K562 (cell line): ENCODE results near the gene TM4SF18. TPM values are rescaled to one million over a fixed set of nuclear protein-coding genes. Genes with fewer than 3 reads are reported as not detected.

Experiments
- ATAC-seq: fragments of 200-7000 bp; cut with Tn5 transposase; 3 replicates; pipeline ENCODE4 v1.9.1; 2020; ENCODE audit warnings: moderate library complexity
- BruUV-seq: library from RNA; stranded (reverse); fragments of 400-500 nt; replicated peaks from 2 replicates; lab custom pipeline; 2021; lab: Mats Ljungman, UMichigan
- CTCF ChIA-PET: fragments of 300-600 bp; formaldehyde crosslinking; extraction: SDS; loops from one replicate; lab custom pipeline; 2021; ENCODE audit warnings: low intra/inter-chr PET ratio; lab: Yijun Ruan, JAX
- POLR2A ChIA-PET: fragments of 300-600, 350-650 bp; sonication (Branson Sonifier 250); formaldehyde crosslinking; extraction: SDS; loops from one replicate; lab custom pipeline; 2021; ENCODE audit warnings: antibody characterized with exemption, inconsistent platforms; lab: Yijun Ruan, JAX
- DNase-seq, 4 experiments: peaks; one replicate each; pipeline versions ENCODE4 v3.0.0 to v3.0.0-alpha.2; 2011 to 2018; ENCODE audit warnings: low spot score in 3 of 4, mixed read lengths in 3 of 4; ENCODE audit errors: extremely low read depth in 1 of 4
- FAIRE-seq: peaks from 2 replicates; lab custom pipeline; 2011; peaks lifted over from hg19 to GRCh38; lab: Jason Lieb, UNC
- H2AFZ ChIP-seq: 2 replicates; pipeline ENCODE4 v1.6.0; 2011; ENCODE audit warnings: low read depth, low read length, control low read depth, inconsistent platforms
- H3K27ac ChIP-seq: fragments of 200-600 bp; 3 replicates; pipeline ENCODE4 v1.8.0; 2011; ENCODE audit warnings: low read depth, mild to moderate bottlenecking, control low read depth, inconsistent platforms, low read length, moderate library complexity, mixed read lengths; ENCODE audit errors: extremely low read depth
- H3K27me3 ChIP-seq, 2 experiments: fragments of 300-600 bp in 1 of 2; 2 replicates in 1 of 2; 3 replicates in 1 of 2; pipeline versions ENCODE4 v1.6.0 to v1.8.0; 2011; ENCODE audit warnings: inconsistent platforms in 2 of 2, low read length in 2 of 2, mild to moderate bottlenecking in 1 of 2, mixed read lengths in 1 of 2, moderate library complexity in 1 of 2; ENCODE audit not compliant: control insufficient read depth in 2 of 2, insufficient read depth in 2 of 2
- H3K36me3 ChIP-seq: fragments of 300-600 bp; 3 replicates; pipeline ENCODE4 v1.8.0; 2011; ENCODE audit warnings: mild to moderate bottlenecking, low read length, inconsistent platforms; ENCODE audit not compliant: control insufficient read depth, insufficient read depth
- H3K4me1 ChIP-seq, 2 experiments: fragments of 200-600 bp in 1 of 2; replicated peaks in 1 of 2; 2 replicates in 1 of 2; 3 replicates in 1 of 2; pipeline versions ENCODE4 v1.5.1 to v1.8.0; 2011; ENCODE audit warnings: inconsistent platforms in 2 of 2, low read length in 2 of 2, mild to moderate bottlenecking in 1 of 2, mixed read lengths in 1 of 2, moderate library complexity in 1 of 2; ENCODE audit not compliant: control insufficient read depth in 2 of 2, insufficient read depth in 2 of 2
- H3K4me2 ChIP-seq: 2 replicates; pipeline ENCODE4 v1.6.1; 2011; ENCODE audit warnings: low read length, control low read depth, inconsistent platforms, mixed read lengths; ENCODE audit not compliant: insufficient read depth
- H3K4me3 ChIP-seq: fragments of 200-600 bp; sonication (generic), shearing (Covaris generic); 2 replicates; pipeline ENCODE4 v1.5.1; 2016; ENCODE audit warnings: control low read depth, inconsistent platforms
- H3K79me2 ChIP-seq: fragments of 200-600 bp; 3 replicates; pipeline ENCODE4 v1.8.0; 2011; ENCODE audit warnings: low read length, inconsistent platforms; ENCODE audit not compliant: control insufficient read depth, insufficient read depth
- H3K9ac ChIP-seq, 2 experiments: 2 replicates each; pipeline versions ENCODE4 v1.6.0 to v1.6.1; 2011; ENCODE audit warnings: low read depth in 2 of 2, low read length in 2 of 2, control low read depth in 1 of 2, inconsistent platforms in 1 of 2, mild to moderate bottlenecking in 1 of 2, mixed read lengths in 1 of 2; ENCODE audit not compliant: insufficient read depth in 1 of 2
- H3K9me1 ChIP-seq: one replicate; pipeline ENCODE4 v1.6.0; 2011; ENCODE audit warnings: inconsistent platforms, mild to moderate bottlenecking, low read length, moderate library complexity; ENCODE audit not compliant: control insufficient read depth, insufficient read depth
- H3K9me3 ChIP-seq: replicated peaks from 2 replicates; pipeline ENCODE4 v1.5.1; 2011; ENCODE audit warnings: low read depth, low read length, inconsistent platforms; ENCODE audit not compliant: control insufficient read depth, insufficient read depth
- H4K20me1 ChIP-seq: replicated peaks from 2 replicates; pipeline ENCODE4 v1.6.1; 2011; ENCODE audit warnings: low read length, inconsistent platforms, mixed read lengths; ENCODE audit not compliant: control insufficient read depth, insufficient read depth
- BHLHE40 ChIP-seq: IDR thresholded peaks from 2 replicates; pipeline ENCODE4 v1.6.1; 2011; ENCODE audit warnings: low read length, improper control_type of control experiment
- ELF4 ChIP-seq: fragments of 450-650 bp; formaldehyde crosslinking; IDR thresholded peaks from 2 replicates; pipeline ENCODE4 v1.4.0; 2022; ENCODE audit warnings: missing genetic modification characterization
- PTRF ChIP-seq: fragments of 450-650 bp; IDR thresholded peaks from 2 replicates; pipeline ENCODE4 v1.6.1; 2016; ENCODE audit warnings: mild to moderate bottlenecking, missing genetic modification characterization, missing compliant biosample characterization
- RERE ChIP-seq: sonication (generic); formaldehyde crosslinking; IDR thresholded peaks from 2 replicates; pipeline ENCODE4 v1.8.0; 2023; ENCODE audit warnings: missing genetic modification reagents, mild to moderate bottlenecking, borderline replicate concordance
- SIX5 ChIP-seq, 2 experiments: IDR thresholded peaks; 2 replicates each; pipeline ENCODE4 v1.6.1; 2011; ENCODE audit warnings: low read length in 2 of 2, borderline replicate concordance in 1 of 2, low read depth in 1 of 2, mild to moderate bottlenecking in 1 of 2, moderate library complexity in 1 of 2; ENCODE audit not compliant: insufficient read depth in 1 of 2
- TCF3 ChIP-seq: sonication (generic); formaldehyde crosslinking; IDR thresholded peaks from 2 replicates; pipeline ENCODE4 v1.4.0; 2020; ENCODE audit warnings: mild to moderate bottlenecking, missing genetic modification reagents
- ZC3H4 ChIP-seq: sonication (generic); formaldehyde crosslinking; IDR thresholded peaks from 2 replicates; pipeline ENCODE4 v1.9.0; 2021; ENCODE audit warnings: missing genetic modification reagents, borderline replicate concordance
- ZNF324 ChIP-seq: fragments of 250-450 bp; sonication (Bioruptor Pico); IDR thresholded peaks from 2 replicates; pipeline ENCODE4 v1.4.0; 2020; ENCODE audit warnings: mild to moderate bottlenecking
- WGBS: fragments of 100-300 bp; shearing (Covaris generic); methylation state at CpG from one replicate; pipeline ENCODE4 v1.1.6; 2016; ENCODE audit warnings: low coverage, mixed read lengths; ENCODE audit not compliant: insufficient coverage; ENCODE audit errors: missing lambda C conversion rate; 5-methylcytosine and 5-hydroxymethylcytosine counted together
- in situ Hi-C: fragments of 300-500 bp; cut with MboI; formaldehyde crosslinking; loops from 4 replicates; pipeline ENCODE4 v1.15.0; 2018; ENCODE audit warnings: inconsistent platforms, mixed read lengths
- intact Hi-C: fragments of 100-400 bp; cut with micrococcal nuclease; formaldehyde crosslinking; loops from 2 replicates; pipeline ENCODE4 v1.14.2; 2022
- polyA plus RNA-seq, 8 experiments: library from polyadenylated mRNA; depleted of rRNA in 4 of 8; stranded (reverse) in 5 of 8; unstranded in 3 of 8; fragments of >200 nt; fragmentation: Nextera tagmentation in 2 of 8; fragmentation: Illumina TruSeq in 1 of 8; extraction: Ambion mirVana in 2 of 8; extraction: Trizol in 1 of 8; gene quantifications; 2 replicates each; pipeline versions ENCODE4 v1.2.1 to v1.2.3, GENCODE V29; 2011 to 2014; ENCODE audit warnings: inconsistent platforms in 1 of 8, missing spikeins in 1 of 8
- total RNA-seq, 7 experiments: library from RNA; depleted of rRNA in 6 of 7; stranded (reverse); fragments of >200 nt in 6 of 7; fragmentation: Illumina TruSeq in 2 of 7; extraction: Trizol in 2 of 7; gene quantifications; 2 replicates each; pipeline versions ENCODE4 v1.2.1 to v1.2.3, GENCODE V29; 2011 to 2021; ENCODE audit warnings: low replicate concordance in 1 of 7

The TM4SF18 gene
- total and polyA plus RNA-seq, 9 of the 15 experiments (the other 6 are each of a cell fraction or from before 2014, with no cell fraction given): not detected

DNA sequence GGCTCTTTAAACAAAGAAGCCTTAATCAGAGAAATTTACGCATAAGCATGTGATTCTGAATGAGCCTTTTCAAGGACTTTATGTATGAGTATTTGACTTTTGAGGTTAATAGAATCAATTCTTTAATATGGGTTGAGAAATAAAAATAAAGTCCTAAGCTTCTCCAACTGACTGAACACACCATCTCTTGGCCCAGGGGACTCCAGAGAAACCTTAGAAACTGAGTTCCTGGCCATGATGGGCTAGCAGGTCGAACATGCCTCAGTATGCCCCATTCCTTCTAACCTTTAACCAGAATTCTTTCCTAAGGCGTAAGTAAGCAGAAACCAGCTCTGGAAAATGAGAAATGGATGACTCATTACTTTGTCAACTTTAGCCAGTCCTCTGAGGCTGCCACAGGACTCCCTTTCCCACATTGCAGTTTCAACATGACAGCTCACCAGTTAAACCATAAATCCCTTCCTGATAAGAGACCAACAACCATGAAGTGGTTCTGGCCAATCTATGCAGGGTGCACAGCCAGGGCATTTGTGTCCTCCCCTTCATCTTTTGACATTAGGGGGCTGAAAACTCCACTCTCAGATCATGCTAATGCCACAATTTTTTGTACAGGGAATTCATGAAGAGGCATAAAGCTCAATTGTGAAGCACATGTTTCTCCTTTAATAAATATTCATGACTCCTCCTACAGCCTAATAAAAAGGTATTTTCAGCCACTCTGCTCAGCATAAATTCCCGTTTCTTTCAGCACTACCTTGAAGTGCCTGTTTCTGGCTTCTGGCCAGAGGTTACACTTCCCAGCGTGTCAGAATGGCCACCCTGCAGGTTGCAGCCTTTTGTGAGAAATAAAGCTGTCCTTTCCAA is 33.3 kb downstream of the TM4SF18 start (continued):
- TF ChIP-seq SIX5 (IDR thresholded peaks at IDR 0.05; ENCODE audit: borderline replicate concordance in 1 of 2, insufficient read depth in 1 of 2, low read depth in 1 of 2, low read length in 2 of 2) (no peak), RERE (no peak), ZC3H4 (no peak)

DNA sequence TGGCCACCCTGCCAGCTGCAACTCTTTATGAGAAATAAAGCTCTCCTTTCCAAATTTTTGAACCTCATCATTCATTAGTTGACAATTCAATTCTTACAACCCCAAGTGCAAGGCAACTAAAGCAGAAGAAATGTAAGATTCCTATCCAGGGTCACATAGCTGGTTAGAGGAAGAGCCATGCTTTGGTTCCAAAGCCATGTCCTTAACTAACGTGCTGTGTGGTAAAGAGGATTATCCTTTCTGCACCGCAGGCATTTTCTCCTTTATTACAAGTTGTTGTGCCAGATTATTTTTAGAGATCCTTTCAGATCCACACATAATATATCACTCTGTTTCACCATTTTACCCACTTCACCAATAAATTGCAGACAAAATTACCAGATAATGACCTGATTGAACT is 36.5 kb downstream of the TM4SF18 start:
- POLR2A ChIA-PET: interaction anchor here (1.4 kb wide), 1 partner anchor 18 kb away, joined by 3 read pairs; no protein-coding TSS in a partner anchor

More for the DNA sequence above, 36.5 kb downstream of the TM4SF18 start:
- H3K9ac ChIP-seq: no peak overlapping the region
- no peaks in the 10 kb centered on the region for H3K79me2 ChIP-seq
- DNase-seq (no peak), FAIRE-seq (no peak)
- in situ Hi-C loops (no loop called here), intact Hi-C loops (no loop called here)
- WGBS: 0% methylated on average over 2 of the region's 2 CpGs
- H2AFZ ChIP-seq: no peak overlapping the region
- no TSS peak for BruUV-seq
- no peaks in the 10 kb centered on the region for H3K27me3 ChIP-seq
- CTCF ChIA-PET: no interaction called here
- no peaks in the 10 kb centered on the region for H3K9me3 ChIP-seq
- TF ChIP-seq BHLHE40 (no peak), ELF4 (CRISPR knock-in tag) (no peak), PTRF (tag) (no peak), ZNF324 (CRISPR knock-in tag) (no peak), TCF3 (CRISPR knock-in tag) (no peak)
- TF ChIP-seq, all 486 proteins: peak for 0
- H3K4me2 ChIP-seq: no peak overlapping the region
- no peaks in the 10 kb centered on the region for H3K9me1 ChIP-seq
- H3K27ac ChIP-seq: no peak overlapping the region
- H3K36me3 ChIP-seq: no peaks in the 10 kb centered on the region
- H3K4me1 ChIP-seq: peaks cover 0 to 3% of the 10 kb centered on the region in 2 experiments; a peak in 1 of 5 replicates
- no peak overlapping the region for H3K4me3 ChIP-seq
- H4K20me1 ChIP-seq: no peaks in the 10 kb centered on the region
- ATAC-seq: no peak
